GM12874 (cell line): ENCODE results near the gene LPIN1.

Experiments
- CTCF ChIP-seq: IDR thresholded peaks from 2 replicates; pipeline ENCODE4 v1.5.1; 2011; ENCODE audit warnings: low read depth, mild to moderate bottlenecking, control low read depth, low read length, moderate library complexity; ENCODE audit not compliant: insufficient read depth

The LPIN1 gene

GRCh38 chr2:11701751-11702301, 44.6 kb upstream of the LPIN1 start:
- TF ChIP-seq CTCF = no peak

- no peak for TF ChIP-seq CTCF
Measured at GRCh38 chr2:11702946-11703345, 43.5 kb upstream of the LPIN1 start.

- TF ChIP-seq CTCF = no peak
Measured at GRCh38 chr2:11703700-11704099, 42.7 kb upstream of the LPIN1 start.

- TF ChIP-seq CTCF = no peak
Measured at GRCh38 chr2:11705063-11705462, 41.4 kb upstream of the LPIN1 start.

GRCh38 chr2:11705711-11706110, 40.7 kb upstream of the LPIN1 start:
- no peak for TF ChIP-seq CTCF

GRCh38 chr2:11708106-11708505, 38.3 kb upstream of the LPIN1 start:
- TF ChIP-seq CTCF = no peak

- no peak for TF ChIP-seq CTCF
Measured at GRCh38 chr2:11709293-11709692, 37.1 kb upstream of the LPIN1 start.
